Skeletal muscle satellite cell (primary cell): Measurements from ENCODE around the gene DIPK1B.
"Not testable (repeated sequence)": the region's sequence is repeated elsewhere in the genome, so short reads cannot be mapped to it uniquely, and the experiment has no call there.

Source experiments
- H3K27me3 ChIP-seq: 2 replicates; pipeline ENCODE4 v1.7.0; 2013; ENCODE audit warnings: low read length; ENCODE audit not compliant: control insufficient read depth, insufficient read depth
- H3K36me3 ChIP-seq: 2 replicates; pipeline ENCODE4 v1.7.0; 2013; ENCODE audit warnings: mild to moderate bottlenecking, control low read depth, low read length; ENCODE audit not compliant: insufficient read depth
- H3K4me1 ChIP-seq: 2 replicates; pipeline ENCODE4 v1.7.0; 2013; ENCODE audit warnings: low read length; ENCODE audit not compliant: control insufficient read depth, insufficient read depth
- H3K4me2 ChIP-seq: 2 replicates; pipeline ENCODE4 v1.7.0; 2013; ENCODE audit warnings: mild to moderate bottlenecking, low read length
- H3K4me3 ChIP-seq: 2 replicates; pipeline ENCODE4 v1.7.0; 2013; ENCODE audit warnings: low read length
- H3K9ac ChIP-seq: 2 replicates; pipeline ENCODE4 v1.7.0; 2013; ENCODE audit warnings: mild to moderate bottlenecking, low read depth, low read length, moderate library complexity
- H3K9me3 ChIP-seq: replicated peaks from 2 replicates; pipeline ENCODE4 v1.7.0; 2013; ENCODE audit warnings: mild to moderate bottlenecking, control low read depth, low read length

The DIPK1B gene

GRCh38 chr9:136756836-136757235 is 44.5 kb downstream of the DIPK1B start:
- Histone ChIP-seq H3K9me3 (peaks cover 8% of the 10 kb centered on the region), H3K36me3 (no peaks in the 10 kb centered on the region), H3K4me1 (peaks cover 14% of the 10 kb centered on the region), H3K9ac (no peak overlapping the region), H3K27me3 (peaks cover 23% of the 10 kb centered on the region), H3K4me3 (no peak overlapping the region), H3K4me2 (no peak overlapping the region)

GRCh38 chr9:136757328-136757727 is 45.0 kb downstream of the DIPK1B start:
- Histone ChIP-seq H3K4me2 (peak overlapping the region; percentile 54), H3K4me3 (no peak overlapping the region), H3K27me3 (peaks cover 19% of the 10 kb centered on the region), H3K9ac (peak overlapping the region; percentile 35), H3K4me1 (peaks cover 14% of the 10 kb centered on the region), H3K9me3 (peaks cover 8% of the 10 kb centered on the region), H3K36me3 (no peaks in the 10 kb centered on the region)

GRCh38 chr9:136757751-136758140 is 45.4 kb downstream of the DIPK1B start:
- Histone ChIP-seq H3K4me3 (no peak overlapping the region), H3K36me3 (no peaks in the 10 kb centered on the region), H3K27me3 (peaks cover 19% of the 10 kb centered on the region), H3K9ac (peak overlapping the region; percentile 35), H3K4me2 (peak overlapping the region; percentile 54), H3K9me3 (peaks cover 8% of the 10 kb centered on the region), H3K4me1 (peaks cover 14% of the 10 kb centered on the region)

GRCh38 chr9:136759001-136759400 is 46.6 kb downstream of the DIPK1B start:
- peaks cover 15% of the 10 kb centered on the region for H3K27me3 ChIP-seq
- peaks cover 8% of the 10 kb centered on the region for H3K9me3 ChIP-seq
- H3K4me3 ChIP-seq, result no peak overlapping the region
- H3K4me1 ChIP-seq, result peaks cover 14% of the 10 kb centered on the region
- no peak overlapping the region for H3K4me2 ChIP-seq
- no peak overlapping the region for H3K9ac ChIP-seq
- H3K36me3 ChIP-seq, result no peaks in the 10 kb centered on the region

GRCh38 chr9:136759436-136760325 is 47.3 kb downstream of the DIPK1B start:
- H3K9ac ChIP-seq, result no peak overlapping the region
- H3K27me3 ChIP-seq, result peaks cover 22% of the 10 kb centered on the region
- no peak overlapping the region for H3K4me3 ChIP-seq
- H3K36me3 ChIP-seq, result no peaks in the 10 kb centered on the region
- H3K4me2 ChIP-seq, result no peak overlapping the region
- H3K4me1 ChIP-seq, result peaks cover 14% of the 10 kb centered on the region
- peaks cover 8% of the 10 kb centered on the region for H3K9me3 ChIP-seq

GRCh38 chr9:136760424-136760823 is 48.1 kb downstream of the DIPK1B start:
- H3K4me3 ChIP-seq, result no peak overlapping the region
- H3K4me1 ChIP-seq, result peaks cover 14% of the 10 kb centered on the region
- H3K27me3 ChIP-seq, result peaks cover 22% of the 10 kb centered on the region
- H3K9me3 ChIP-seq, result peaks cover 8% of the 10 kb centered on the region
- no peak overlapping the region for H3K9ac ChIP-seq
- H3K4me2 ChIP-seq, result no peak overlapping the region
- H3K36me3 ChIP-seq, result no peaks in the 10 kb centered on the region

GRCh38 chr9:136760834-136761544 is 48.6 kb downstream of the DIPK1B start:
- H3K27me3 ChIP-seq, result peaks cover 22% of the 10 kb centered on the region
- H3K4me2 ChIP-seq, result peak overlapping the region; percentile 55
- H3K4me1 ChIP-seq, result peaks cover 14% of the 10 kb centered on the region
- H3K9ac ChIP-seq, H3K36me3 ChIP-seq, H3K4me3 ChIP-seq, H3K9me3 ChIP-seq: not testable (repeated sequence)

- Histone ChIP-seq H3K4me3 (no peak overlapping the region), H3K27me3 (peaks cover 22% of the 10 kb centered on the region), H3K9me3 (no peaks in the 10 kb centered on the region), H3K4me1 (peaks cover 14% of the 10 kb centered on the region), H3K36me3 (no peaks in the 10 kb centered on the region), H3K4me2 (no peak overlapping the region), H3K9ac (no peak overlapping the region)
Measured at GRCh38 chr9:136761545-136761981, 49.2 kb downstream of the DIPK1B start.

- no peak overlapping the region for H3K4me2 ChIP-seq
Measured at GRCh38 chr9:136762221-136762691, 49.9 kb downstream of the DIPK1B start.

GRCh38 chr9:136762915-136763648 is 50.7 kb downstream of the DIPK1B start:
- H3K4me1 ChIP-seq, result peaks cover 5% of the 10 kb centered on the region
- no peaks in the 10 kb centered on the region for H3K9me3 ChIP-seq
- no peak overlapping the region for H3K9ac ChIP-seq
- H3K36me3 ChIP-seq, result no peaks in the 10 kb centered on the region
- H3K27me3 ChIP-seq, result peaks cover 23% of the 10 kb centered on the region
- H3K4me2 ChIP-seq, result no peak overlapping the region
- no peak overlapping the region for H3K4me3 ChIP-seq

More at GRCh38 chr9:136762221-136762691, 49.9 kb downstream of the DIPK1B start:
- Histone ChIP-seq H3K4me3 (no peak overlapping the region), H3K27me3 (peaks cover 22% of the 10 kb centered on the region), H3K36me3 (no peaks in the 10 kb centered on the region), H3K9ac (no peak overlapping the region), H3K4me1 (peaks cover 13% of the 10 kb centered on the region), H3K9me3 (no peaks in the 10 kb centered on the region)

- peaks cover 3% of the 10 kb centered on the region for H3K4me1 ChIP-seq
- H3K9me3 ChIP-seq, result no peaks in the 10 kb centered on the region
- H3K36me3 ChIP-seq, result no peaks in the 10 kb centered on the region
- no peak overlapping the region for H3K4me2 ChIP-seq
- H3K9ac ChIP-seq, result no peak overlapping the region
- H3K4me3 ChIP-seq, result no peak overlapping the region
- peaks cover 22% of the 10 kb centered on the region for H3K27me3 ChIP-seq
Measured at GRCh38 chr9:136763649-136764035, 51.3 kb downstream of the DIPK1B start.
